GM19438 (cell line): ENCODE measurements around the gene RPS6KA3.

Source experiments
- ATAC-seq: cut with Tn5 transposase; IDR thresholded peaks from one replicate; pipeline ENCODE4 v1.9.1; 2021; ENCODE audit warnings: low read depth; ENCODE audit not compliant: unreplicated experiment

The RPS6KA3 gene

GRCh38 chrX:20111271-20111670 lies 155.4 kb downstream of the RPS6KA3 start:
- ATAC-seq = no peak

GRCh38 chrX:20101934-20102581 lies 164.7 kb downstream of the RPS6KA3 start:
- no peak for ATAC-seq
